LNCaP clone FGC (cell line): ENCODE results near the gene RACK1.

Experiments used
- DNase-seq: peaks from one replicate; pipeline ENCODE4 v3.0.0-alpha.2; 2011; ENCODE audit warnings: low read depth
- H3K4me3 ChIP-seq: 2 replicates; pipeline ENCODE4 v1.5.1; 2011; ENCODE audit warnings: mild to moderate bottlenecking, low read depth, low read length, control low read depth
- TF ChIP-seq, protein P1 (sequence below): IDR thresholded peaks from 2 replicates; pipeline ENCODE4 v1.5.1; 2012; ENCODE audit warnings: mild to moderate bottlenecking; ENCODE audit not compliant: control insufficient read depth, insufficient read depth; ENCODE audit errors: extremely low read depth

The RACK1 gene

DNA sequence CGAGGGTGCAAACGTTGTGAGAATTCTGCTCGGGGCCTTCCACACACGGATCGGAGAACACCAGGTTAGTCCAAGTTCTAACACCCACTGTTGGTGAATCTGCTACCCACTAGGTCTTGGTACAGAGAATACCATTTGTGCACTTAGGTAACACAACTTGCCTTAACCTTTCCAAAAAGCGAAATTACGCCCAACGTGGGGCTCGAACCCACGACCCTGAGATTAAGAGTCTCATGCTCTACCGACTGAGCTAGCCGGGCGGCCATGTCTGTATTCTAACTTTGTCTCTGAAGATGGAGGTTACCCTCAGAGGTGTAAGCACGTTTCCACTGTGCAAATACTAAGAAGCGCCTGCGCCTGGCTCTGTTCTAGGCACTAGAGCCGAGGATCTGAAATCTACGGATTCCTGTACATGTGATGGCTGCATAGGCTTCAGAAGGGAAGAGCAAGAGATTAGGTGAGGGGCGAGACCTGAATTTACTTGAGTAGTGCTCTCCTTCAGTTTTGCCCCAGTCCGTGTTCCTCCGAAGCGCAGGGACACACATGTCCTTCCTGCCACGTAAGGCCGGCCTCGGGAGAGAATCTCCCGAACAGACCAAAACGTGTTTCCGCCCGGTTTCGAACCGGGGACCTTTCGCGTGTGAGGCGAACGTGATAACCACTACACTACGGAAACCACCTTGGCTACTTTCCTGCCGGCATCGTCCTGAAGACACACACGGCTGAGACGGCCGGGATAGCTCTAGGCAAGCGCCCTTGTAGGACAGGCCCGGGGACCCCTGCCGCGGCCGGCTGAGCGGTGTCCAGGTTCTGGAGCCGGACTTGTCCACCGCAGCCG, 21.7 kb downstream of the RACK1 start:
- peak; percentile 89 for DNase-seq
- TF ChIP-seq, protein P1, sequence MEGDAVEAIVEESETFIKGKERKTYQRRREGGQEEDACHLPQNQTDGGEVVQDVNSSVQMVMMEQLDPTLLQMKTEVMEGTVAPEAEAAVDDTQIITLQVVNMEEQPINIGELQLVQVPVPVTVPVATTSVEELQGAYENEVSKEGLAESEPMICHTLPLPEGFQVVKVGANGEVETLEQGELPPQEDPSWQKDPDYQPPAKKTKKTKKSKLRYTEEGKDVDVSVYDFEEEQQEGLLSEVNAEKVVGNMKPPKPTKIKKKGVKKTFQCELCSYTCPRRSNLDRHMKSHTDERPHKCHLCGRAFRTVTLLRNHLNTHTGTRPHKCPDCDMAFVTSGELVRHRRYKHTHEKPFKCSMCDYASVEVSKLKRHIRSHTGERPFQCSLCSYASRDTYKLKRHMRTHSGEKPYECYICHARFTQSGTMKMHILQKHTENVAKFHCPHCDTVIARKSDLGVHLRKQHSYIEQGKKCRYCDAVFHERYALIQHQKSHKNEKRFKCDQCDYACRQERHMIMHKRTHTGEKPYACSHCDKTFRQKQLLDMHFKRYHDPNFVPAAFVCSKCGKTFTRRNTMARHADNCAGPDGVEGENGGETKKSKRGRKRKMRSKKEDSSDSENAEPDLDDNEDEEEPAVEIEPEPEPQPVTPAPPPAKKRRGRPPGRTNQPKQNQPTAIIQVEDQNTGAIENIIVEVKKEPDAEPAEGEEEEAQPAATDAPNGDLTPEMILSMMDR, result no peak
- H3K4me3 ChIP-seq, result peak overlapping the region; percentile 90

- H3K4me3 ChIP-seq, result peak overlapping the region; percentile 90
- DNase-seq, result no peak
- TF ChIP-seq, protein P1, result no peak
Observed at GRCh38 chr5:181221105-181221791, 22.5 kb downstream of the RACK1 start.

GRCh38 chr5:181220178-181220515, 23.6 kb downstream of the RACK1 start:
- DNase-seq, result no peak
- TF ChIP-seq, protein P1, result no peak
- H3K4me3 ChIP-seq, result no peak overlapping the region

- TF ChIP-seq, protein P1, result no peak
- DNase-seq, result no peak
Observed at GRCh38 chr5:181219262-181220177, 24.2 kb downstream of the RACK1 start.

DNA sequence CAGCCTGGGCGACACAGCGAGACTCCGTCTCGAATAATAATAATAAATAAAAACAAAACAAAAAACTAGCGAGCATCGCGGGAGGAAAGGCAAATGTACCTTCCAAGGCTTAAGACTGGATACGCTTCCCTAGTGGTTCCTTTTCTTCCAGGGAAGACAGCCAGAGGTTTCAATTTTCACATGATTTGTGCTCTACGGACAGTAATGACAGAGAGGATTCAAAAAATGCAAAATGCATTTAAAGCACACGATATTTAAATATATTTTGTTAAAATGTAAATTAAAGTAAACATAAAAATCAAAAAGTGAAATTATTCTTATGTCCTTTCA, 24.9 kb downstream of the RACK1 start:
- no peak for DNase-seq
- H3K4me3 ChIP-seq, result peak overlapping the region; percentile 20
- TF ChIP-seq, protein P1, result no peak

More at GRCh38 chr5:181219262-181220177, 24.2 kb downstream of the RACK1 start:
- H3K4me3 ChIP-seq, result no peak overlapping the region

- peak overlapping the region; percentile 43 for H3K4me3 ChIP-seq
- no peak for DNase-seq
- TF ChIP-seq, protein P1, result no peak
Observed at GRCh38 chr5:181217803-181218062, 26.0 kb downstream of the RACK1 start.
